HG03442 (cell line): ENCODE measurements around the gene CSGALNACT2.
"Not testable (repeated sequence)": the region's sequence is repeated elsewhere in the genome, so short reads cannot be mapped to it uniquely, and the experiment has no call there.

ENCODE experiments used
- ATAC-seq: cut with Tn5 transposase; IDR thresholded peaks from one replicate; pipeline ENCODE4 v1.9.1; 2021; ENCODE audit warnings: mild to moderate bottlenecking, moderate library complexity; ENCODE audit not compliant: unreplicated experiment

The CSGALNACT2 gene

GRCh38 chr10:43176271-43176670, 38.0 kb downstream of the CSGALNACT2 start:
- no peak for ATAC-seq

GRCh38 chr10:43177595-43177994, 39.4 kb downstream of the CSGALNACT2 start:
- no peak for ATAC-seq

DNA sequence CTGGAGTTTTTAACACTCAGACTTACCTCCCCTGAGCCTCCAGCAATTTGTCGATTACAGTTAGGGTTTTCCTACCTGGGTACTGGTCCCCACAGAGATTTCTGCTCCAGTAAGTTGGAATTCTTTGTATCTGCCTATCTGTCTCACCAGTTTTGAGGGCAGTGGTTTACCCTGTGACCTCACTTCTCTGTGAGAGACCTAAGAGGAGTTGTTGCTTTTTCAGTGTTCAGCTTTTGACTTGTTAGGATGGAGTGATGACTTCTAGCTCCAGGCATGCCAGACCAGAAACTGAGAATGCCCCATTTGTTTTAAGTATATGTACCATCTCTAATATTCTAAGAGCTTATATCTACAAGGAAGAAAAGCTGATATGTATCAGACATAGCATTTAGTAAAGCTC, 42.9 kb downstream of the CSGALNACT2 start:
- ATAC-seq, result no peak

- ATAC-seq, result not testable (repeated sequence)
Observed at GRCh38 chr10:43183764-43184163, 45.5 kb downstream of the CSGALNACT2 start.

GRCh38 chr10:43186150-43186549, 47.9 kb downstream of the CSGALNACT2 start:
- no peak for ATAC-seq

GRCh38 chr10:43187213-43187612, 49.0 kb downstream of the CSGALNACT2 start:
- ATAC-seq, result no peak

DNA sequence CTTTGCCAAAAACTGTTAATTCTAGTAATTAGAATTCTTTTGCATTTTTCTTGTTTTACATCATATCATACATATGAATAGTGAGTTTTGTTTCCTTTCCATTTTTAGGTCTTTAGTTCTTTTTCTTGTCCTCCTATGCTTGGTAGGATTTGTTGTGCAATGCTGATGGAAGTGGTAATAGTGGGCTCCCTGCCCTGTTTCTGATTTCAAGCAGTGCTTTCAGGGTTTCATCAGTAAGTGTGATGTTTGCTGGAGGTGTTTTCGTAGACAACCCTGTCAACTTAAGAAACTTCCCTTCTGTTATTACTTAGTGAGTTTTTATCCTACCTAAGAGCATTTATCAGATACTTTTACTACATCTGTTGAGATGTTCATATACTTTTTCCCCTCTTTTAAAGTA, 50.5 kb downstream of the CSGALNACT2 start:
- no peak for ATAC-seq

DNA sequence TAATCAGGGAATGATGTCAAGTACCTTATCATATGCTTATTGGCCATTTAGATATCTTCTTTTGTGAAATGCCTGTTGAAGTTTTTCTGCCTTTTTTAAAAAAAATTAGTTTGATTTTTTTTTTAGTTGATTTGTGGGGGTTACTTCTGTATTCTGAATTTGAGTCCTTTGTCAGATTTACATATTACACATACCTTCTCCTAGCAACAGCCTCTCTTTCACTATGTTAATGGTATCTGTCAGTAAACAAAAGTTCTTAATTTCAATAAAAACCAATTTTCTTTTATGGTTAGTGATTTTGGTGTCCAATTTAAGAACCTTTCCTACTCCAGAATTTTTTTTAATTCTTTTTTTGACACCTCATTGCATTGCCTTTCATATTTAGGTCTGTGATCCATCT, 52.0 kb downstream of the CSGALNACT2 start:
- ATAC-seq, result no peak

DNA sequence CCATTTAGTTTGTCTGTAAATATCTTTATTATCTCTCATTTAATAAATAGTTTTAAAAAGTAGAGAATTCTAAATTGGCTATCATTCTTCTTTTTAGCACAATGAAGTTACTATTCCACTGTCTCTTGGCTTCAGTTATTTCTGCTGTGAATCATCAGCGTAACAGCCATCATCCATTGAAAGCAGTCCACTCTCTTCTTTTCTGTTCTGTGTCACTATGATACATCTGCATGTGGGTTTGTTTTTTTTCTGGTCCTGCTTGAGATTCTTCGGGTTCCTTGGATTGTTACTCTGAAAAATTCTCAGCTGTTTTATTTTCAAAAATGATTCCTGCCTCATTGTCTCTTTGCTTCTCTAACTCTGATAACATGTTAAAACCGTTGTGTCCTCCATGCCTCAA, 52.5 kb downstream of the CSGALNACT2 start:
- ATAC-seq, result no peak

GRCh38 chr10:43192884-43193283, 54.6 kb downstream of the CSGALNACT2 start:
- ATAC-seq, result no peak

GRCh38 chr10:43193496-43194080, 55.3 kb downstream of the CSGALNACT2 start:
- ATAC-seq, result no peak

DNA sequence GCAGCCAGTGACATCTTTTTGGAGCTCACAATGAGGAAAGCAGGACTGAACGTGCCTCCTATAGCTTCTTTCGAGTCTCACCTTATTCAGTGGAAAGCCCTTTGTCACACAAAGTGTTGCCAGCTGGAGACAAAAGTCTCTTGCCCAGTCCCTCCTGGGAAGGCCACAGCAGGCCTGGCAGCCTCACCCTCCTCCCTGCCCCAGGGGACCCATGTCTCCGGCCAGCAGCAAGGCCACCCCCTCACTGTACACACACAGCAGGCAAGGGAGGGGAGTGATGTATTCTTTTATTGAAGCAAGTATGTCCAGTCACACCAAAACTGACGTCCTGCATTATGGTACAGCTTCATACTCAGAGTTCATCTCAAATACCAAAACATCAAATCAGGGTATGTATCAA, 56.0 kb downstream of the CSGALNACT2 start:
- ATAC-seq, result no peak

- no peak for ATAC-seq
Observed at GRCh38 chr10:43194859-43195258, 56.6 kb downstream of the CSGALNACT2 start.

DNA sequence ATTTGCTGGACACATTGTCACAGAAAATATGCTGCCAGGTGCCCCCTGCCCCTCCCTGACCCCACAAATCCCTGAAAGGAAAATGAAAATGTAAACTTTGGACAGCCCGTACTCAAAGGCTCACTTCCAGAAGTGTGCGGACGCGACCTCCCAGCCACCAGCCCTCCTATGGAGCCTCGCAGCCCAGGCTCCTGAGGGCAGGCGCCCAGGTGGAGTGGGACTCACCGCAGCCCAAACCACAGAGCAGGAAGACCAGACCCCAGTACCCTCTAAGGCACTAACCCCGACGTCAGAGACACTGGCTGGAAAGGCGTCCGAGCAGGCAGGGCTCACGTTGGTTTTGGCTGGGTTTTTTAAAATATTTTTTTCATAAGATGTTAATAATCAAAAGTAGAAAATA, 57.3 kb downstream of the CSGALNACT2 start:
- ATAC-seq, result no peak

DNA sequence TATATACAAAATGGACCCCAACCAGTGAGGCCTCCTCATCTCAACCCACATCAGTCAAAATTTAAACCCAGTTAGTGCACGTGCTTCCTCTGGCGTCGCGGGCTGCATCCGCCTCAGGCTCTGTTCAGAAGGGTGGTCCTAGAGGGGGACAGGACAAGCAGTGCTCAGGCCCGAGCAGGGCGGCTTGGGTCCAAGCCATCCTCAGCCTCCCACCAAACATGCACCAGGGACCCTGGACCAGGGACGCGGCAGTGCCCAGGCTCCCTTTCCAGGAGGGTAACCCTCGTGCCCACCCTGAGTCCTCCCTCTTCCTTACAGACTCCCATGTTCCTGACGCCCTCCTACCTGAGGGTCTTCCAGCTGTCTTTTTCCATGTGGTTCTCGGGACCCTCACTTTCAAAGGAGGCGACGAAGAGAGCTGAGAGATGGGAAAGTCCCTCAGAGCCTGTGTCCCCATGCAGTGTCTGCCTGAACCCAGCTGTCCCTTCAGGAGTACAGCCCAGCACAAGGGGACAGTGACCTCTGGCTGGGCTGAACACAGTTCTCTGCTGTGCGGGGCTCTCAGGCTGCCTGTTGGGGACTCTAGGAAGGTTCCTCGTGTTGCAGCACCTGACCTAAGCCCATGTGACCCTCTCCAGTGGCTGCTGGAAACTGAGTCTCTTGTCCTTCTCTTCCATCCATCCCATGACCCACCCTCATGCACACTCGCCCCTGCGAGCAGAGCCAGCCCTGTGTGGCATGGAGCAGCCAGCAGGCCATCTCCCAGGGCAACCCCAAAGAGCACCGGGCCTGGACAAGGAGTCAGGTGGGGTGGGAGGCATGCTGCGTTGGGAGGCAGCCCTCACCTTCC, 58.1 kb downstream of the CSGALNACT2 start:
- no peak for ATAC-seq

DNA sequence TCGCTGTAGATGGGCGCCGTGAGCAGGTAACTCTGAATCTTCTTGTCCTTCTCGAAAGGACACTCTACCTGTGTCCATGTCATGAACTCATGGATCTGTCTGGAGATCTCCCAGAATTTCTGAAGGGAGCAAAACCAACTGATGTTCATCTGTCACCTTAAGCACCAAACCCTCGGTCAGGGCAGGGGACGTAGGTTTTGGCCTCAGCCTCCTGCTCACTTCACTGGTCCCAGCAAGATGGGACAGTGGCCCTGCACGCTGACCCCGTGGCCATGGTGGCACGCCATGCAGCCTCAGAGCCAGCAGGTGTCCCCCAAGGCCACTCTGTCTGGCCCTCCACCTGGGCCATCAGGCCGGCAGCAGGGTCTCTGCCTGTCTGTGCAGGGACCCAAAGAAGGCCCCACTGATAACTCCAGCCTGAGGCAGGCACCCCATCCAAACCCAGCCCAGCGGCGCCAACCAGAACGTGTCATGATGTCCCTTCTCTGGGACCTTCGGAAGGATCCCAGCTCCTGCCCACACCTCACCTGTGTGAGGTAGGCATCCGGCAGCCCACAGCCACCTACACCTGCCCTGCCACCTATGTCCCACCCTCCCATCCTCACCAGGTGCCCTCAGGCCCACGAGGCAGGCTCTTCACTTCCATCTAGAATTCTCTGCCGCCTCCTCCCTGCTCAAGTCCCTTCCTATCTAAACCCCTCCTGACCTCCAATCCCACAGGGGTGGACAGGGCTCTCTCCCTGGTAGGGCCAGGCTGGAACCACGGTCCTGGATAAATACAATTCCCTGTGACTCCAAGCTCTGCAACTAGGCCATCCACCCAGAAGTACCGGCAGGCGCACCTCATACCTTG, 59.0 kb downstream of the CSGALNACT2 start:
- no peak for ATAC-seq

DNA sequence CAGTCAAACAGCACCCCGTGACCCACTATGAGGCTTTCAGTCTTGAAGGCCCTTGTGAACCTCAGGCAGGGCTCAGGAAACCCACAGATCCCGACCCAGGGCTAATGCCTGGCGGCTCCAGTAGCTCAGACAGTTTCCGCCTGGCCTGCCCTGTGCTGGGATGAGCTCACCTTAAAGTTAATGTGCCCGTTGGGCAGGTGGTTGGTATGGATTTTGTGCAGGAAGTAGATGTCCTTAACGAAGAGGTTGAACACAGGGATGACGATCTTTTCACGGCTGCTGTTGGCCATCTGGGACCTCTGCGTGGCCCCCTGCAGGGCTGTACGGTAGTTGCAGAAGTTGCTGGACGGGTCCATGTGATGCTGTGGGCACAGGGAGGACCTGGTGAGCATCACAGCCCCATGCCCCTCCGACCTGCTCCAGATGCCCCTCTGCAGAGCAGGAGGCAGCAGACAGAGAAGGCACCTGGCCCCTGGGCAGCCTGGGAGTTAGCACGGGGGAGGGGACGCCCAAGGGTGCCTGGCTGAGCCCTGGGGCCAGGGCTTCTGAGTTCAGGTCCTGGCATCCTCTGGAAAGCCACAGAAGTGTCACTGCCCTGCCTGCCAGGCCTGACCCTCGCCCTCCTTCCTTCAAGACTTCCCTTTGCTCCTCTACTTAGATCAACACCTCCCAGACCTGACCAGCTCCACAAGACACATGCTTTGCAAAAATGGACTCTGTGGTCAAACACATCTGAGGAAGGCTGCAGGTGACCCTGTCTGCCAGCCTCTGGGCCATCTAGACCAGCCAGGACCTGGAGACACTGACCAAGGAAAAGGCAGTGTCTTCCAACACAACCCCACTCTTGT, 59.8 kb downstream of the CSGALNACT2 start:
- ATAC-seq, result no peak

GRCh38 chr10:43198682-43199005, 60.4 kb downstream of the CSGALNACT2 start:
- no peak for ATAC-seq

GRCh38 chr10:43199088-43199683, 60.9 kb downstream of the CSGALNACT2 start:
- no peak for ATAC-seq
